AG09319 (cell line): ENCODE data around the gene DYRK1A.

Experiments used
- DNase-seq: peaks from one replicate; pipeline ENCODE4 v3.0.0-alpha.2; 2010; ENCODE audit warnings: low read depth; ENCODE audit errors: extremely low read depth
- CTCF ChIP-seq: IDR thresholded peaks from 2 replicates; pipeline ENCODE4 v1.5.1; 2011; ENCODE audit warnings: low read depth, mild to moderate bottlenecking, inconsistent platforms, low read length, moderate library complexity

Gene DYRK1A

GRCh38 chr21:37564924-37565529 is 198.5 kb downstream of the DYRK1A start:
- DNase-seq = no peak
- no peak for TF ChIP-seq CTCF

GRCh38 chr21:37565530-37566223 is 199.1 kb downstream of the DYRK1A start:
- DNase-seq = peak; percentile 36
- TF ChIP-seq CTCF = peak; percentile 27

GRCh38 chr21:37566790-37567615 is 200.4 kb downstream of the DYRK1A start:
- no peak for TF ChIP-seq CTCF
- no peak for DNase-seq

GRCh38 chr21:37568415-37568814 is 201.8 kb downstream of the DYRK1A start:
- DNase-seq = no peak
- no peak for TF ChIP-seq CTCF

GRCh38 chr21:37568916-37569315 is 202.3 kb downstream of the DYRK1A start:
- DNase-seq = no peak
- TF ChIP-seq CTCF = no peak

GRCh38 chr21:37571442-37571841 is 204.9 kb downstream of the DYRK1A start:
- no peak for TF ChIP-seq CTCF
- DNase-seq = no peak

GRCh38 chr21:37574316-37574715 is 207.7 kb downstream of the DYRK1A start:
- no peak for TF ChIP-seq CTCF
- DNase-seq = no peak
